GM18858 (cell line): ENCODE results near the gene NCOR1.
"Not testable (repeated sequence)": the region's sequence is repeated elsewhere in the genome, so short reads cannot be mapped to it uniquely, and the experiment has no call there.

Experiments
- ATAC-seq: cut with Tn5 transposase; IDR thresholded peaks from one replicate; pipeline ENCODE4 v1.9.1; 2021; ENCODE audit not compliant: unreplicated experiment

NCOR1 gene

GRCh38 chr17:16215965-16216316 lies 607 bp upstream of the NCOR1 start:
- no peak for ATAC-seq

GRCh38 chr17:16215002-16215272 lies 397 bp downstream of the NCOR1 start:
- ATAC-seq: peak; percentile 27

- ATAC-seq: no peak
Measured at GRCh38 chr17:16214190-16215001, 938 bp downstream of the NCOR1 start.

GRCh38 chr17:16212793-16213192 lies 2.5 kb downstream of the NCOR1 start:
- no peak for ATAC-seq

- no peak for ATAC-seq
Measured at GRCh38 chr17:16211590-16211989, 3.7 kb downstream of the NCOR1 start.

- not testable (repeated sequence) for ATAC-seq
Measured at GRCh38 chr17:16204763-16205162, 10.6 kb downstream of the NCOR1 start.

- ATAC-seq: not testable (repeated sequence)
Measured at GRCh38 chr17:16202554-16203500, 12.5 kb downstream of the NCOR1 start.

- ATAC-seq: not testable (repeated sequence)
Measured at GRCh38 chr17:16201693-16202131, 13.6 kb downstream of the NCOR1 start.

- ATAC-seq: no peak
Measured at GRCh38 chr17:16199093-16199492, 16.2 kb downstream of the NCOR1 start.

- no peak for ATAC-seq
Measured at GRCh38 chr17:16197276-16197675, 18.1 kb downstream of the NCOR1 start.

GRCh38 chr17:16194307-16194835 lies 21.0 kb downstream of the NCOR1 start:
- not testable (repeated sequence) for ATAC-seq

- ATAC-seq: no peak
Measured at GRCh38 chr17:16191604-16192003, 23.7 kb downstream of the NCOR1 start.

GRCh38 chr17:16190703-16191360 lies 24.5 kb downstream of the NCOR1 start:
- ATAC-seq: no peak

GRCh38 chr17:16189791-16190348 lies 25.5 kb downstream of the NCOR1 start:
- no peak for ATAC-seq

GRCh38 chr17:16187642-16188041 lies 27.7 kb downstream of the NCOR1 start:
- ATAC-seq: no peak

- ATAC-seq: no peak
Measured at GRCh38 chr17:16181581-16181980, 33.8 kb downstream of the NCOR1 start.

- no peak for ATAC-seq
Measured at GRCh38 chr17:16178836-16179235, 36.5 kb downstream of the NCOR1 start.

- no peak for ATAC-seq
Measured at GRCh38 chr17:16171613-16172012, 43.7 kb downstream of the NCOR1 start.

- ATAC-seq: not testable (repeated sequence)
Measured at GRCh38 chr17:16166766-16167165, 48.6 kb downstream of the NCOR1 start.

- no peak for ATAC-seq
Measured at GRCh38 chr17:16158714-16159113, 56.6 kb downstream of the NCOR1 start.

- no peak for ATAC-seq
Measured at GRCh38 chr17:16155536-16155935, 59.8 kb downstream of the NCOR1 start.
